DMS79 treated with DMSO at 0.1 percent for 48 hours (cell line): ENCODE measurements around the gene ZFHX3.

Experiments used
- DNase-seq: peaks from one replicate; lab custom pipeline; 2025; lab: John Stamatoyannopoulos, UW

ZFHX3 gene

GRCh38 chr16:72950669-72951068 is 97.3 kb downstream of the ZFHX3 start:
- no peak for DNase-seq

GRCh38 chr16:72948238-72948829 is 99.6 kb downstream of the ZFHX3 start:
- no peak for DNase-seq

- DNase-seq, result no peak
These were observed 100.3 kb downstream of the ZFHX3 start for GRCh38 chr16:72947379-72948237.

- no peak for DNase-seq
These were observed 101.3 kb downstream of the ZFHX3 start for GRCh38 chr16:72946474-72947194.

GRCh38 chr16:72946063-72946462 is 101.9 kb downstream of the ZFHX3 start:
- DNase-seq, result no peak

- no peak for DNase-seq
These were observed 102.3 kb downstream of the ZFHX3 start for GRCh38 chr16:72945611-72946010.

- DNase-seq, result no peak
These were observed 103.0 kb downstream of the ZFHX3 start for GRCh38 chr16:72944757-72945485.

- no peak for DNase-seq
These were observed 105.9 kb downstream of the ZFHX3 start for GRCh38 chr16:72942021-72942420.

GRCh38 chr16:72940886-72941285 is 107.0 kb downstream of the ZFHX3 start:
- DNase-seq, result no peak

GRCh38 chr16:72939247-72939646 is 108.7 kb downstream of the ZFHX3 start:
- no peak for DNase-seq

GRCh38 chr16:72938795-72939164 is 109.1 kb downstream of the ZFHX3 start:
- peak; percentile 8 for DNase-seq

- DNase-seq, result peak; percentile 45
These were observed 109.8 kb downstream of the ZFHX3 start for GRCh38 chr16:72937916-72938794.

GRCh38 chr16:72937360-72937759 is 110.6 kb downstream of the ZFHX3 start:
- DNase-seq, result peak; percentile 32

GRCh38 chr16:72936408-72936807 is 111.5 kb downstream of the ZFHX3 start:
- DNase-seq, result no peak

- DNase-seq, result no peak
These were observed 112.0 kb downstream of the ZFHX3 start for GRCh38 chr16:72935896-72936295.

GRCh38 chr16:72934636-72935403 is 113.1 kb downstream of the ZFHX3 start:
- DNase-seq, result no peak

- no peak for DNase-seq
These were observed 115.1 kb downstream of the ZFHX3 start for GRCh38 chr16:72932677-72933335.

- no peak for DNase-seq
These were observed 115.9 kb downstream of the ZFHX3 start for GRCh38 chr16:72932050-72932449.

GRCh38 chr16:72930396-72930795 is 117.5 kb downstream of the ZFHX3 start:
- DNase-seq, result peak; percentile 6
